ENCODE measurements around the gene NET1. TPM values are rescaled to one million over a fixed set of nuclear protein-coding genes. Genes with fewer than 3 reads are reported as not detected.
"Not testable (repeated sequence)": the region's sequence is repeated elsewhere in the genome, so short reads cannot be mapped to it uniquely, and the experiment has no call there.

Gene NET1
- 3.7 TPM for polyA plus RNA-seq

GRCh38 chr10:5412277-5412941 lies at the start of gene NET1:
Gene NET1 (plus strand): TSS chr10:5412557. CDS start chr10:5412693, 136 bp downstream.
- peak within 1 kb of the TSS in 1 of 3 donors; percentile 16 for H3K27ac Mint-ChIP-seq

GRCh38 chr10:5362873-5363272 lies 49.5 kb upstream of the NET1 start:
- H3K27ac Mint-ChIP-seq: no peak overlapping the region
- H3K36me3 Mint-ChIP-seq: peaks cover 2% of the 10 kb centered on the region
- H3K4me3 Mint-ChIP-seq: no peak overlapping the region
- H3K27me3 Mint-ChIP-seq: peaks cover 4% of the 10 kb centered on the region
- no peaks in the 10 kb centered on the region for H3K9me3 Mint-ChIP-seq
- no peaks in the 10 kb centered on the region for H3K4me1 Mint-ChIP-seq

More at GRCh38 chr10:5412277-5412941, at the start of gene NET1:
- H3K4me3 Mint-ChIP-seq: peak within 1 kb of the TSS; percentile 82 to 94 (median 92)
- peaks cover 0 to 6% (median 0%) of the 10 kb centered on the region in 3 donors for H3K9me3 Mint-ChIP-seq
- peaks cover 9% of the 10 kb centered on the region for H3K27me3 Mint-ChIP-seq
- no peaks in the 10 kb centered on the region for H3K36me3 Mint-ChIP-seq
- H3K4me1 Mint-ChIP-seq: peaks cover 0 to 3% (median 3%) of the 10 kb centered on the region in 3 donors

GRCh38 chr10:5364374-5364773 lies 48.0 kb upstream of the NET1 start:
- no peak overlapping the region for H3K27ac Mint-ChIP-seq

GRCh38 chr10:5364890-5365338 lies 47.4 kb upstream of the NET1 start, which contains the start of gene UCN3:
Gene UCN3 (plus strand): TSS chr10:5364966. CDS start chr10:5373721, 8,755 bp downstream.
- H3K36me3 Mint-ChIP-seq: peaks cover 2% of the 10 kb centered on the region
- no peaks in the 10 kb centered on the region for H3K4me1 Mint-ChIP-seq
- no peak within 1 kb of the TSS for H3K27ac Mint-ChIP-seq
- peaks cover 4% of the 10 kb centered on the region for H3K27me3 Mint-ChIP-seq
- H3K4me3 Mint-ChIP-seq: no peak within 1 kb of the TSS
- H3K9me3 Mint-ChIP-seq: no peaks in the 10 kb centered on the region

More at GRCh38 chr10:5364374-5364773, 48.0 kb upstream of the NET1 start:
- no peaks in the 10 kb centered on the region for H3K9me3 Mint-ChIP-seq
- peaks cover 2% of the 10 kb centered on the region for H3K36me3 Mint-ChIP-seq
- H3K4me3 Mint-ChIP-seq: no peak overlapping the region
- peaks cover 4% of the 10 kb centered on the region for H3K27me3 Mint-ChIP-seq
- H3K4me1 Mint-ChIP-seq: no peaks in the 10 kb centered on the region

GRCh38 chr10:5365928-5366327 lies 46.4 kb upstream of the NET1 start:
- H3K27ac Mint-ChIP-seq: no peak overlapping the region
- peaks cover 4% of the 10 kb centered on the region for H3K27me3 Mint-ChIP-seq
- H3K9me3 Mint-ChIP-seq: peaks cover 0 to 4% (median under 1%) of the 10 kb centered on the region in 3 donors
- H3K4me3 Mint-ChIP-seq: no peak overlapping the region
- H3K4me1 Mint-ChIP-seq: no peaks in the 10 kb centered on the region
- H3K36me3 Mint-ChIP-seq: peaks cover 2% of the 10 kb centered on the region

DNA sequence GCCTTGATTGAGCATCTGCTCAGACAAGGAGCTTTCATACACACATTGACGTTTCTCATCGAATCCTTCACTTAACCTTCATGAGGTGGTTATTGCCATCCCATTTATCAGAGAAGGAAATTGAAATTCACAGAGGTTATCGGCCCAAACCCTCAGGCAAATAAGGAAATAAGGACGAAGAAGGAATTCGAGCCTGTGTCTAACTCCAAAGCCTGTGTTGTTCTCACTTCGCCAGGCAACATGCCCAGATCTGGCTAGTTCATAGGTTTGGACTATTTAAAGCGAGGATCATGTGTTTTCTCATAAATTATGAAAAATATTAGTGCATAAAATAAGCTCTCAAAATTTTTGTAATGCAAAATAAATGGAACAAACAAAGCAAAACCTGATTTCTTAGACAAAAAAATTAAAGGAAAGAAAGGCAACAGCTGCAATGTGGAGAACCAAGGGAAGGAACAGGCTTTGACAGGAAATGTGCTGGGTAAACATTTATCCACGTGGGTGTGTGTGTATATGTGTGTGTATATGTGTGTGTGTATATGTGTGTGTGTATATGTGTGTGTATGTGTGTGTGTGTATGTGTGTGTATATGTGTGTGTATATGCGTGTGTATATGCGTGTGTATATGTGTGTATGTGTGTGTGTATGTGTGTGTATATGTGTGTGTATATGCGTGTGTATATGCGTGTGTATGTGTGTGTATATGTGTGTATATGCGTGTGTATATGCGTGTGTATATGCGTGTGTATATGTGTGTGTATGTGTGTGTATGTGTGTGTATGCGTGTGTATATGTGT lies 42.8 kb upstream of the NET1 start:
- Mint-ChIP-seq H3K4me3 (no peak overlapping the region), H3K27ac (no peak overlapping the region), H3K27me3 (peaks cover 4% of the 10 kb centered on the region), H3K9me3 (peaks cover 0 to 6% (median 2%) of the 10 kb centered on the region in 3 donors), H3K36me3 (peaks cover 2% of the 10 kb centered on the region), H3K4me1 (no peaks in the 10 kb centered on the region)

- Mint-ChIP-seq H3K27ac (no peak overlapping the region), H3K36me3 (peaks cover 2% of the 10 kb centered on the region), H3K9me3 (peaks cover 0 to 6% (median 2%) of the 10 kb centered on the region in 3 donors), H3K4me3 (no peak overlapping the region), H3K27me3 (peaks cover 4% of the 10 kb centered on the region), H3K4me1 (no peaks in the 10 kb centered on the region)
Measured at GRCh38 chr10:5370493-5371352, 41.6 kb upstream of the NET1 start.

GRCh38 chr10:5373307-5373706 lies 39.0 kb upstream of the NET1 start:
- H3K4me3 Mint-ChIP-seq: no peak overlapping the region
- peaks cover 5% of the 10 kb centered on the region for H3K27me3 Mint-ChIP-seq
- no peak overlapping the region for H3K27ac Mint-ChIP-seq
- no peaks in the 10 kb centered on the region for H3K4me1 Mint-ChIP-seq
- peaks cover 2% of the 10 kb centered on the region for H3K36me3 Mint-ChIP-seq
- peaks cover 0 to 6% (median 2%) of the 10 kb centered on the region in 3 donors for H3K9me3 Mint-ChIP-seq

- H3K27me3 Mint-ChIP-seq: peaks cover 5% of the 10 kb centered on the region
- H3K36me3 Mint-ChIP-seq: peaks cover 2% of the 10 kb centered on the region
- H3K4me1 Mint-ChIP-seq: no peaks in the 10 kb centered on the region
- no peak overlapping the region for H3K4me3 Mint-ChIP-seq
- peaks cover under 1 to 6% (median 2%) of the 10 kb centered on the region in 3 donors for H3K9me3 Mint-ChIP-seq
- H3K27ac Mint-ChIP-seq: no peak overlapping the region
Measured at GRCh38 chr10:5373891-5374611, 38.3 kb upstream of the NET1 start.

- no peaks in the 10 kb centered on the region for H3K4me1 Mint-ChIP-seq
- H3K4me3 Mint-ChIP-seq: no peak overlapping the region
- H3K36me3 Mint-ChIP-seq: peaks cover 2% of the 10 kb centered on the region
- H3K9me3 Mint-ChIP-seq: peaks cover 0 to 6% (median 0%) of the 10 kb centered on the region in 3 donors
- H3K27me3 Mint-ChIP-seq: peaks cover 5% of the 10 kb centered on the region
- H3K27ac Mint-ChIP-seq: no peak overlapping the region
Measured at GRCh38 chr10:5376450-5376849, 35.9 kb upstream of the NET1 start.

DNA sequence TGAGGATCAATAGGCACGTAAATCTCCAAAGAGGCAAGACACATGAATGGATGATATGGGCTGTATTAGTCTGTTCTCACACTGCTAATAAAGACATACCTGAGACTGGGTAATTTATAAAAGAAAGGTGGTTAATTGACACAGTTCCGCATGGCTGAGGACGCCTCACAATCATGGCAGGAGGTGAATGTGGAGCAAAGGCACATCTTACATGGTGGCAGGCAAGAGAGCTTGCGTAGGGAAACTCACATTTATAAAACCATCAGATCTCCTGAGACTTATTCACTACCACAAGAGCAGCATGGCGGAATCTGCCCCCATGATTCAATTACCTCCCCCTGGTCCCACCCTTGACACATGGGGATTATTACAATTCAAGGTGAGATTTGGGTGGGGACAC lies 33.2 kb upstream of the NET1 start:
- not testable (repeated sequence) for H3K27ac Mint-ChIP-seq, H3K4me3 Mint-ChIP-seq, H3K27me3 Mint-ChIP-seq, H3K36me3 Mint-ChIP-seq, H3K9me3 Mint-ChIP-seq, H3K4me1 Mint-ChIP-seq

- H3K4me3 Mint-ChIP-seq, H3K9me3 Mint-ChIP-seq, H3K27ac Mint-ChIP-seq, H3K4me1 Mint-ChIP-seq, H3K27me3 Mint-ChIP-seq, H3K36me3 Mint-ChIP-seq: not testable (repeated sequence)
Measured at GRCh38 chr10:5380395-5380794, 32.0 kb upstream of the NET1 start.

DNA sequence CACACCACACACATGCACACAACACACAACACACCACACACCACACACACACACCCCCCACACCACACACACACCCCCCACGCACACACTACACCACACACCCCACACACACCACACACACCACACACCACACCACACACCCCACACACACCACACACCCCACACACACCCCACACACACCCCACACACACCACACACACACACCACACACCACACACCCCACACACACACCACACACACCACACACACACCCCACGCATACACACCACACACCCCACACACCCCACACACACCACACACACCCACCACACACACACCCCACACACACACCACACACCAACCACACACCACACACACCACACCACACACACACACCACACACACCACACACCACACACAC lies 31.2 kb upstream of the NET1 start:
- H3K9me3 Mint-ChIP-seq: peaks cover 0 to 6% (median 0%) of the 10 kb centered on the region in 3 donors
- peaks cover 3% of the 10 kb centered on the region for H3K27me3 Mint-ChIP-seq
- H3K4me1 Mint-ChIP-seq: no peaks in the 10 kb centered on the region
- H3K4me3 Mint-ChIP-seq: no peak overlapping the region
- H3K27ac Mint-ChIP-seq: no peak overlapping the region
- H3K36me3 Mint-ChIP-seq: no peaks in the 10 kb centered on the region

DNA sequence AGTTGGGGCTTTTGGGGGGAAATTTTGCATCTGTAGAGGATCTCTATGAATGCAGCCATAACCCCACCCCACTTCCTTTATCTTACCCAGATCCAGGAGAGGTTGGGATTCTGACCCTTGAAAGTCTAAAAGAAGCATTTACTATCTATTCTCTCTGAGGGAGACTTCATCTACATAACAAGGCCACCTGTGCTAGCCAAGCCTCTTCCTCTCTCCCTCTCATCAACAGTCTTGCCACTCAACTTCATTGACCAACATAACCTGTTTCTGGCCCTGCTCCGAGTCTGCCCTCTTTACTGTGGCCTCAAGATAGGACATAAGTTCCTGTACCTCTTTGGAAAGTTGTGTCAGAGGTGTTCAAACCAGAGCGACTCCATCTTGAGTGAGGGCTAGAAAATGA lies 27.1 kb upstream of the NET1 start:
- H3K27me3 Mint-ChIP-seq: peaks cover 1% of the 10 kb centered on the region
- peaks cover 3% of the 10 kb centered on the region for H3K36me3 Mint-ChIP-seq
- no peak overlapping the region for H3K4me3 Mint-ChIP-seq
- peak overlapping the region in 1 of 3 donors; percentile 86 for H3K27ac Mint-ChIP-seq
- no peaks in the 10 kb centered on the region for H3K4me1 Mint-ChIP-seq
- H3K9me3 Mint-ChIP-seq: peaks cover 3 to 17% (median 4%) of the 10 kb centered on the region in 3 donors
